ENCODE measurements around the gene RFX6.

DNA sequence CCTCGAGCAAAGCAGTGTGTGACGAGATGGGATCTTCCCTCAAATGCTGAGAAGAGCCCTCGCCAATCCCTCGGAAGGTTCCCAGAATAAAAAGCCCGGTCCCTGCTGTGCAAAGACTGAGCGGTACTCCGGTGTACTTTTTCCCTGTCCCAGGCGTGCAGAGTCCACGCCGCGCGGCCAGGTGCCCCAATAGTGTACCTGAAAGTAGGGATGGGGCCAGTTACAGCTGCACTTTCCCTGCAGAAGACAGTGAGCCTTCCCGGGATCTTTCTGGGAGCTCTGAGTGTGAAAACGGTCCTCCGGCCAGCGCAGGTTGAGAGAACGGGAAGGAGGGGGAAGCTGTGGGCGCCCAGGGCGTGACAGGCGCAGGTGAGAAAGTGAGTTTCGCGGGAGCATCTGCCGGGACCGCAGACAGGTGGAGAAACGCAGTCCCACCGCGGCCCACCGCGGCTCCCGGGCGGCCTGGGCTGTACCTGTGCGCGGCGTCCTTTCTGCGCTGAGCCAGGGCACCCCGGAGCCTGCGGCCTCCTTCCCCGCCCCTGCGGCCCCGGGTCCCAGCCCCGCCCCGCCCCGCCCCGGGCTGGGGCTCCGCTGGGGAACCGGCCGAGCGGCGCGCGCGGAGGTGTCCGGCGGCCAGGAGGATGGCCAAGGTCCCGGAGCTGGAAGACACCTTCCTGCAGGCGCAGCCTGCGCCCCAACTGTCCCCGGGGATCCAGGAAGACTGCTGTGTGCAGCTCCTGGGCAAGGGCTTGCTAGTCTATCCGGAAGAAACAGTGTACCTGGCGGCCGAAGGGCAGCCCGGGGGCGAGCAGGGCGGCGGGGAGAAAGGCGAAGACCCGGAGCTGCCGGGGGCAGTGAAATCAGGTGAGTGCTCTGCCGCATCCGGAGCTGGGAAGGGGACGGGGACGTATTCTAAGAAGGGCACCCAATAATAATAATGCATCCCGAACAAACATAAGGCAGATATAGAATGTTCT is at the start of gene RFX6:
- no peak for TF ChIP-seq POLR2AphosphoS5 (IDR thresholded peaks at IDR 0.05)
- TF ChIP-seq POLR2A (IDR thresholded peaks at IDR 0.05): no peak
- TF ChIP-seq, protein P1, sequence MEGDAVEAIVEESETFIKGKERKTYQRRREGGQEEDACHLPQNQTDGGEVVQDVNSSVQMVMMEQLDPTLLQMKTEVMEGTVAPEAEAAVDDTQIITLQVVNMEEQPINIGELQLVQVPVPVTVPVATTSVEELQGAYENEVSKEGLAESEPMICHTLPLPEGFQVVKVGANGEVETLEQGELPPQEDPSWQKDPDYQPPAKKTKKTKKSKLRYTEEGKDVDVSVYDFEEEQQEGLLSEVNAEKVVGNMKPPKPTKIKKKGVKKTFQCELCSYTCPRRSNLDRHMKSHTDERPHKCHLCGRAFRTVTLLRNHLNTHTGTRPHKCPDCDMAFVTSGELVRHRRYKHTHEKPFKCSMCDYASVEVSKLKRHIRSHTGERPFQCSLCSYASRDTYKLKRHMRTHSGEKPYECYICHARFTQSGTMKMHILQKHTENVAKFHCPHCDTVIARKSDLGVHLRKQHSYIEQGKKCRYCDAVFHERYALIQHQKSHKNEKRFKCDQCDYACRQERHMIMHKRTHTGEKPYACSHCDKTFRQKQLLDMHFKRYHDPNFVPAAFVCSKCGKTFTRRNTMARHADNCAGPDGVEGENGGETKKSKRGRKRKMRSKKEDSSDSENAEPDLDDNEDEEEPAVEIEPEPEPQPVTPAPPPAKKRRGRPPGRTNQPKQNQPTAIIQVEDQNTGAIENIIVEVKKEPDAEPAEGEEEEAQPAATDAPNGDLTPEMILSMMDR (IDR thresholded peaks at IDR 0.05): no peak

Measured in upper lobe of left lung (tissue), 4 donors.